BLaER1 (cell line): ENCODE data around the gene SEMA3B.
"Not testable (repeated sequence)": the region's sequence is repeated elsewhere in the genome, so short reads cannot be mapped to it uniquely, and the experiment has no call there.

Experiments used
- H3K27ac ChIP-seq: shearing (Covaris generic); formaldehyde crosslinking; 2 replicates; pipeline ENCODE4 v1.8.1; 2022
- H3K27me3 ChIP-seq: shearing (Covaris generic); formaldehyde crosslinking; 2 replicates; pipeline ENCODE4 v1.8.1; 2022
- H3K36me3 ChIP-seq: shearing (Covaris generic); formaldehyde crosslinking; 2 replicates; pipeline ENCODE4 v1.8.1; 2022
- H3K4me1 ChIP-seq: shearing (Covaris generic); formaldehyde crosslinking; 2 replicates; pipeline ENCODE4 v1.8.1; 2022
- H3K4me2 ChIP-seq: shearing (Covaris generic); formaldehyde crosslinking; 2 replicates; pipeline ENCODE4 v1.8.1; 2022
- H3K4me3 ChIP-seq: shearing (Covaris generic); formaldehyde crosslinking; 2 replicates; pipeline ENCODE4 v1.8.1; 2022
- H3K9ac ChIP-seq: shearing (Covaris generic); formaldehyde crosslinking; 2 replicates; pipeline ENCODE4 v1.8.1; 2022
- H3K9me3 ChIP-seq: shearing (Covaris generic); formaldehyde crosslinking; 2 replicates; pipeline ENCODE4 v1.8.1; 2022
- H4K20me1 ChIP-seq: shearing (Covaris generic); formaldehyde crosslinking; 2 replicates; pipeline ENCODE4 v1.8.1; 2022
- Cebpa-rat ChIP-seq: shearing (Covaris generic); IDR thresholded peaks from 2 replicates; pipeline ENCODE4 v1.8.1; 2022

Gene SEMA3B

DNA sequence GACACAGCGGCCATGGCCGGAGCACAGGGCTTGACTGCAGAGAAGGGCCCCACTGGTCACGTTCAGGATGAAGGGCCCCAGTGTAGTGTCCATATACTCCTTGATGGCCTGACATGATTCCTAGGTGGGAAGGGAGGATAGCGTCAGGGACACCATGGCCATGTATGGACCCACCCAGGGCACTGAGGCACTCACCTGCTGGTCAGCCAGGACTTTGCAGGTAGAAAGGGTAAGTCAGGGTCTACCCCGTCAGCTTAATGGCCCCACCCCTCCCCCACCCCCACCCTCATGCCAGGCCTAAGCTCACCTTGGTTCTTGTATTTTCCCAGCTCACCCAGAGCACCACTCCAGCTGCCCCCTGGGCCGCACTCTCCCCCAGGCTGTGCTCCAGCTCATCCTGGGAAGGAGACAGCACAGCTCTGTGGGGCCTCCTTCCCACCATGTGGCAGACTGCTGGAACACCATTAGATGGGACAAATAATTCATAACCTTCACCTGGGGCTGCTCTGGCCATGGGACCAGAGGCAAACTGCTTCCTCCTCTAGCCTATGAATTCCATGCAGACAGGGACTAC, 31.8 kb downstream of the SEMA3B start:
- Histone ChIP-seq H3K4me1 (peaks cover 21% of the 10 kb centered on the region), H3K27ac (no peak overlapping the region), H3K27me3 (no peaks in the 10 kb centered on the region), H3K36me3 (peaks cover 8% of the 10 kb centered on the region; the same call in 1 of the 2 replicates), H3K9me3 (no peaks in the 10 kb centered on the region), H3K4me2 (no peak overlapping the region), H3K4me3 (no peak overlapping the region), H3K9ac (no peak overlapping the region), H4K20me1 (0 out of 2 replicates have a peak, but pooled peaks cover 8% of the 10 kb centered on the region)
- no peak for TF ChIP-seq Cebpa-rat

DNA sequence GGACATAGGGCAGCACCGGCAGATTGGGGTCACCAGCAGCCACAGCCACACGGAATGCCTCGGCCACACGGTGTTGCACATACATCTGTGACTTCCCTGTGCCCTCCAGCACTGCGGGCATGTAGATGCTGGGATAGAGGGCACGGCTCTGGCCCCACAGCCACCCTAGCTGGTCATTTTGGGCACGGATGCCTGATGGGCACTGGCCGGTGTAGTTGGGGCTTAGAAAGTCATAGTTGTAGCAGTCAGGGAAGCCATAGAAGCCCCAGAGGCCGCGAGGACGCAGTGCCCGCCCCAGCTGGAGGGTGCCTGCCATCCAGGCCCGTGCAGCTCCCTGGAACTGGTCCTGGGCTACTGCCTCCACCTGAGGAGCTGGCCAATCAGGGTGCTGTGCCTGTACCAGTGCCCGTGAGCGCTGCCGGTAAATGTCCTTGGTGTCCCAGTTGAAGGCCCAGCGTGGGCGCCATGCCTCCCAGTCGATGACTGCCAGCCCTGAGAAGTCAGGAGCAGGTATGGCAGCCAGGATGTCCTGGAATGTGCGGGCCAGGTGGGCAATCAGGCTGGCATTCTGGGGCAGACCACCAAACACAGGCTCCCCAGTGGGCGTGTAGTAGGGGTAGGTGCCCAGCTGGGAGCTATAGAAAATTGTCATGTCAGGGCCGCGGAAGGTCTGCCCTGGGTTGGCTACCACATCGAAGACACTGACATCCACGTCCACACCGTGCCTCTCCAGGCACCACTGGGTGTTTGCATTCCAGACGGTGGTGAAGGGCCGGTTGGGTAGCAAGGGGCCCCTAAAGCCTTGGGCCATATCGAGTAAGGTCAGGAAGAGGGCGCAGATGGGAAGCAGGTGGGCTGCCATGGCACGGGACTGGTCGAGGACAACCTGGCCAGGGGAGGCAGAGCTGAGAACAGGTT, 33.4 kb downstream of the SEMA3B start:
- Histone ChIP-seq H3K9ac (no peak overlapping the region), H3K4me3 (no peak overlapping the region), H3K4me1 (peaks cover 21% of the 10 kb centered on the region), H3K9me3 (peaks cover 13% of the 10 kb centered on the region), H3K27me3 (no peaks in the 10 kb centered on the region), H3K36me3 (peaks cover 10% of the 10 kb centered on the region), H3K4me2 (no peak overlapping the region), H4K20me1 (0 out of 2 replicates have a peak, but pooled peaks cover 8% of the 10 kb centered on the region), H3K27ac (no peak overlapping the region)
- no peak for TF ChIP-seq Cebpa-rat

DNA sequence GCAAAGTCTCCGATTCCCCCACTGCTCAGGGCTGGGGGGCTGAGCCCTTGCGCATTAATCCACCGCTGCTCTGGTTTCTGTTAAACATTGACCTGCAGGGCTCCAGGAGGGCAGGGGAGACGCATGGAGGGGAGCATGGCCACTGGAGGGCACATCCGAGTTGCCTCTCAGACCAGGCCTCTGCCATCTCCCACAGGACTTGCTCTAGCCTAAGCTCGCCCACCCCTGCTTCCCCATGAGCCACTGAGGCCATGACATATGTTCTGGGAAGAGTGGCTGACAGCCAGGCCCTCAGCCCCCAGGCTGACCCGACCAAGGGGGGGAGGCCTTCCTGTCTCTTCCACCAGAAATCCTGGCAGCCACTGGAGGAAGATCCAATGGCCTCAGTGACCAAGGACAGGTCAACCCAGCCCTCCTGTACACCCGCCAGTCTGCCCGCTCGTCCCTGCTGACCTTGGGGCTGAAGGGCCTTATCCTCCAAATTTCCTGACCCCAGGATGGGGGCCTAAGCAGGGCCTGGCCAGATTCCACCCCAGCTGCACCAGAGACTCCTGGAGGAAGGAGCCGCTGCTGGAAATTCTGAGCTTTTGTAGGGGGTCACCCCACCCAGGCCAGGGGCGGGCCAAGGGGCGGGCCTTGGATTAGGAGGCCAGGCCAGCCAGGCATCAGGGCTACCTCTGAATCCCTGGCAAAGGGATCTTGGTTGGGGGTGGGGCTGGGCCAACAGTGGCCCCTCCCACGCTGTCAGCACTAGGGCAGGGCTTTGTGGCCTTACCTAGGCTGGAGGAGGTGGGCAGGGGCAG, 34.3 kb downstream of the SEMA3B start, which contains the start of gene HYAL1:
Gene HYAL1, minus strand, starts transcription at position 562 of the 803 bp plus-strand sequence. CDS start 618 bp downstream, outside the sequence.
- peaks cover 22% of the 10 kb centered on the region for H3K9me3 ChIP-seq
- no peak within 1 kb of the TSS for H3K4me2 ChIP-seq
- 0 out of 2 replicates have a peak, but pooled peaks cover 4% of the 10 kb centered on the region for H4K20me1 ChIP-seq
- peaks cover 15% of the 10 kb centered on the region; the same call in 1 of the 2 replicates for H3K36me3 ChIP-seq
- no peaks in the 10 kb centered on the region for H3K27me3 ChIP-seq
- no peak within 1 kb of the TSS for H3K9ac ChIP-seq
- peaks cover 14% of the 10 kb centered on the region for H3K4me1 ChIP-seq
- H3K4me3 ChIP-seq = no peak within 1 kb of the TSS
- no peak within 1 kb of the TSS for H3K27ac ChIP-seq
- no peak for TF ChIP-seq Cebpa-rat

DNA sequence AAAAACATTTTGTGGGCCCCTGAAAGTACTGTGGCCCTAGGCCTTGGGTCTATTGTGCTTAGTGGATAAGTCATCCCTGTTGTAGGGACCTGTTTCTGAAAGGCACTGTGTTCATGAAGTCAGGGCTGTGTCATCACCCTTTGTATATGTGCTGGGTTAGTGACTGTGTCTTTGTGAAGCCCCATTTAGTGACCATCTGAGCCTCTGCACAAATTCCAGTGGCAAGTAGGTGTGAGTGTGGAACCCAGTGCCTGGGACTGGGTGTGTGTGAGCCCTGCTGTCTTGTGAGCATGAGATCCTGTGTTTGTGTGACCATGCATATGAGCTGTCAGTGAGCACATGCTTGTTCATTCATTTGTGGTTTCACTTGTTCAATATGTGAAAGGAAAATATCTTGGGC, 35.7 kb downstream of the SEMA3B start:
- peaks cover 9% of the 10 kb centered on the region for H3K4me1 ChIP-seq
- H3K27me3 ChIP-seq = no peaks in the 10 kb centered on the region
- no peak overlapping the region for H3K4me3 ChIP-seq
- no peak overlapping the region for H3K4me2 ChIP-seq
- H4K20me1 ChIP-seq = no peaks in the 10 kb centered on the region
- H3K27ac ChIP-seq = no peak overlapping the region
- H3K9ac ChIP-seq = no peak overlapping the region
- no peak for TF ChIP-seq Cebpa-rat
- peaks cover 25% of the 10 kb centered on the region for H3K36me3 ChIP-seq
- peaks cover 35% of the 10 kb centered on the region for H3K9me3 ChIP-seq

DNA sequence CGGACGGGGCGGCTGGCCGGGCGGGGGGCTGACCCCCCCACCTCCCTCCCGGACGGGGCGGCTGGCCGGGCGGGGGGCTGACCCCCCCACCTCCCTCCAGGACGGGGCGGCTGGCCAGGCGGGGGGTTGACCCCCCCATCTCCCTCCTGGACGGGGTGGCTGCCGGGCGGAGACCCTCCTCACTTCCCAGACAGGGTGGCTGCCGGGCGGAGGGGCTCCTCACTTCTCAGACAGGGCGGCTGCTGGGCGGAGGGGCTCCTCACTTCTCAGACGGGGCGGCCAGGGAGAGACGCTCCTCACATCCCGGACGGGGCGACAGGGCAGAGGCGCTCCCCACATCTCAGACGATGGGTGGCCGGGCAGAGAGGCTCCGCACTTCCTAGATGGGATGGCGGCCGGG, 43.1 kb downstream of the SEMA3B start:
- H3K27ac ChIP-seq, H3K4me1 ChIP-seq, H3K9ac ChIP-seq, H3K4me3 ChIP-seq, H3K27me3 ChIP-seq, H3K4me2 ChIP-seq: not testable (repeated sequence)
- H3K36me3 ChIP-seq = peaks cover 46% of the 10 kb centered on the region
- H3K9me3 ChIP-seq = peaks cover 29% of the 10 kb centered on the region
- peaks cover 15% of the 10 kb centered on the region for H4K20me1 ChIP-seq

DNA sequence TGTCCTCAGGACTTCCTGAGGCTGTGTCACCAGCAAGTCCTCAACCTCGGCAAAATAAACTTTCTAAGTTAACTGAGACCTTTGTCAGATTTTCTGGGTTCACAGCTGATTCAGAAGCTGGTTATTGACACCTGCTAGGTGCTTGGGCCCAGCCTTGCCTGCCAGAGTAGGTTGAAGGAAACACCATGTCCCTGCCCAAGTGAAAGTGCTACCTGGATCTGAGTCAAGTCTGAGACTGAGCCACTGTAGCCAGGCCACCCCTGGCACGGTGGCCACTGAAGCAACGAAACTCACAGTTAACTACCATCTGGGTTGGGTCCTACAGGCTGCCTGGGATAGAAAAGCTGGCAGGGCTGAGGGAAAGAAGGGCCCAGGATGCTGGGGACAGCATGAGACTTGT, 45.4 kb downstream of the SEMA3B start:
- Histone ChIP-seq H3K27ac (no peak overlapping the region), H3K4me2 (no peak overlapping the region), H4K20me1 (peaks cover 37% of the 10 kb centered on the region), H3K4me1 (peaks cover 28% of the 10 kb centered on the region), H3K27me3 (no peaks in the 10 kb centered on the region), H3K9ac (no peak overlapping the region), H3K9me3 (peaks cover 6% of the 10 kb centered on the region), H3K36me3 (peaks cover 55% of the 10 kb centered on the region), H3K4me3 (no peak overlapping the region)
- no peak for TF ChIP-seq Cebpa-rat

DNA sequence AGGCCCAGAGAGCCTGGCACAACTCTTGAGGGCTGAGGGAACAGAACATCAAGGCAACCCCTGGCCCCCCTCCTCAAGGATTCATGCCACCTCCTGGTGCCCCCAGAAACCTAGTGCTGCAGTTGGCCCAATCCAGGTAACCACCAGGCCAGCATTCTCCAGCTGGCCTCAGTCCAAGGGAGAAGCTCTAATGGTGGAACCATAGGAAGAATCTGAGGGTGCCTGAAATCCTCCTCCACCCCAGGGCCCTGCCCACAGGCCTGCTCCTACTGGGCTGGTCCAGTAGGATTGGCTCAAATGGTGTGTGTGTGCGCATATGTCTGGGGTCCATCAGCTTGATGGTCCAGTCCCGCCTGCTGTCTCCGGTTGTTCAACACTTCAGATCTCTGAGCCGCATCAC, 45.9 kb downstream of the SEMA3B start:
- Histone ChIP-seq H3K36me3 (peaks cover 55% of the 10 kb centered on the region), H3K27me3 (no peaks in the 10 kb centered on the region), H4K20me1 (peaks cover 42% of the 10 kb centered on the region), H3K4me3 (no peak overlapping the region), H3K27ac (no peak overlapping the region), H3K9ac (no peak overlapping the region), H3K9me3 (peaks cover under 1% of the 10 kb centered on the region), H3K4me1 (peaks cover 33% of the 10 kb centered on the region), H3K4me2 (no peak overlapping the region)
- TF ChIP-seq Cebpa-rat = no peak

DNA sequence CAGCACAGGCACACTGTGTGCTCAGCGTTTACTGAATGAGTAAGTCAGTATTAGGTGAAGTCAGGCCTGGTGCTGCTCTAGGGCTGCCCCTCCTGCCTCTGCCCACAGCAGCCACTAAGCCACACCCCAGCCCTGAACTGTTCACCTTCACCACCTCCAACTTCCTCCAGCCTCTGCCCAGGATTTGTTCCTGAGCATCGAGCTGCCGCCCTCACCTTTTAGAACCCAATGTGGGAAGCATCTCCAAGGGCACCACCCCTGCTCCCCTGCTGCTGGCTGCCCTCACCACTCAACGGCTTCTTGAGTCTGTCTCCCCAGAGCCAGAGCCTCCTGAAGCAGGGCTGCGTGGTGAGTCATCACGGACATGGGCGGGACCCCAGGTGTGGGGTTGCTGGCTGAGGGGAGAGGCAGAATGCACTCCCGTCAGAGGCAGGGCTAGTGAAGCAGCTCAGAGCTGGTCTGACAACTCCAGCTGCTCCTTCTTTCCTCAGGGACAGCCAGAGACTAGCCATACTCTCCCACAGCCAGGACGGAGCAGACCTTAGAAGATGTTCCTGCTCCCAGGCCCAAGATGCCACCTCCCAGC, 47.8 kb downstream of the SEMA3B start:
- no peaks in the 10 kb centered on the region for H3K9me3 ChIP-seq
- no peak overlapping the region for H3K4me3 ChIP-seq
- H3K4me2 ChIP-seq = no peak overlapping the region
- peak overlapping the region; percentile 44 for H3K27ac ChIP-seq
- no peak for TF ChIP-seq Cebpa-rat
- peaks cover 41% of the 10 kb centered on the region for H3K4me1 ChIP-seq
- no peaks in the 10 kb centered on the region for H3K27me3 ChIP-seq
- H3K36me3 ChIP-seq = peaks cover 58% of the 10 kb centered on the region
- no peak overlapping the region for H3K9ac ChIP-seq
- peaks cover 49% of the 10 kb centered on the region for H4K20me1 ChIP-seq

DNA sequence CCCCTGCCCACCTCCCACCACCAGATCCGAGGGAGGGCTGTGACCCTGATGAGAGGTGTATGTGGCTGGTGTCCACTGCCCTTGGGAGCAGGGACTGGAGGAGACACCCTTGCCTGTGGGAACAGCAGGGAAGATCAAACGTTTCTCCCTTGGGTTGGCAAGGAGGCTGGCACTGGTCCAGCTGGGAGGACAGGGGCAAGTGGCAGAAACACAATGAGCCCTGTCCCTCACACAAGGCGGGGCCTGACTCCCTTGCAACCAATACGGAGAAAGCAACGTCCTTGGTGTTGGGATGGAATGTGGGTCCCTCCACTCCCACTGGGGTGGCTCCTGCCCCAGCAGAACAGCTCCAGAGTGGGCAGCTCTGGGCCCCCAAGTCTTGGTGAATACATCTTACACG, 48.4 kb downstream of the SEMA3B start:
- Histone ChIP-seq H4K20me1 (peaks cover 49% of the 10 kb centered on the region), H3K4me3 (no peak overlapping the region), H3K27me3 (no peaks in the 10 kb centered on the region), H3K36me3 (peaks cover 58% of the 10 kb centered on the region), H3K27ac (peak overlapping the region; percentile 44), H3K4me1 (peaks cover 46% of the 10 kb centered on the region), H3K9ac (0 out of 2 replicates have a peak overlapping the region, but pooled peaks have one; percentile 11), H3K9me3 (no peaks in the 10 kb centered on the region), H3K4me2 (peak overlapping the region; percentile 94)
- TF ChIP-seq Cebpa-rat = no peak
